Endometrium (tissue), 2 donors: ENCODE data around the gene HOXC11.

Experiments used
- FAIRE-seq: peaks from 2 replicates; lab custom pipeline; 2012; peaks lifted over from hg19 to GRCh38; lab: Jason Lieb, UNC
- donor health status: control.
- donor health status: control.

HOXC11 gene

DNA sequence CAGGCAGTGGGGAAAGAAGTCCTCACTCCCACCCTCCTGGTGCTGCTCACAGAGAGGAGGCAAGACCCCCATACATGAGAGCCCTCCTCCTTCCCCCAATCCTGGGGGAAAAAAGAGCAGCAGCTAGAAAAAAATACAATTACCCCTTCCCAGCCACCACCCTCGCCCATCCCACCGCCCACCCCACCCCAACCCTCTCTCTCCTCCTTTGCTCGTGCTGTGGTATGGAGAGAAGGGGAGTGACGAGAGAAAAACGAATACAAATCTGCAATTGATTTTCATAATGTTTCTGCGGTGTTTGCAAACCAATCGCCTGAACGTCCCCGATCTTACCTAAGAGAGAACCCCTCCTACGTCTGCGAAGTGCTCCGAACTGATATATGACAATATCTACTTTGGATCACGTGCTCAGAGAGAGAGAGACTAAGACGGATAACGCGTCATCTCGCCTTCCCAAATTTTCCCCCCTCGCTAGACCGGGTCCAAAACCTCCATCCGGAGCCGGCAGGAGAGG lies at the start of gene HOXC11:
TSS of gene HOXC11 (plus strand) at position 405 of the 514 bp plus-strand sequence. CDS start 116 bp downstream, outside the sequence.
- FAIRE-seq: no peak

DNA sequence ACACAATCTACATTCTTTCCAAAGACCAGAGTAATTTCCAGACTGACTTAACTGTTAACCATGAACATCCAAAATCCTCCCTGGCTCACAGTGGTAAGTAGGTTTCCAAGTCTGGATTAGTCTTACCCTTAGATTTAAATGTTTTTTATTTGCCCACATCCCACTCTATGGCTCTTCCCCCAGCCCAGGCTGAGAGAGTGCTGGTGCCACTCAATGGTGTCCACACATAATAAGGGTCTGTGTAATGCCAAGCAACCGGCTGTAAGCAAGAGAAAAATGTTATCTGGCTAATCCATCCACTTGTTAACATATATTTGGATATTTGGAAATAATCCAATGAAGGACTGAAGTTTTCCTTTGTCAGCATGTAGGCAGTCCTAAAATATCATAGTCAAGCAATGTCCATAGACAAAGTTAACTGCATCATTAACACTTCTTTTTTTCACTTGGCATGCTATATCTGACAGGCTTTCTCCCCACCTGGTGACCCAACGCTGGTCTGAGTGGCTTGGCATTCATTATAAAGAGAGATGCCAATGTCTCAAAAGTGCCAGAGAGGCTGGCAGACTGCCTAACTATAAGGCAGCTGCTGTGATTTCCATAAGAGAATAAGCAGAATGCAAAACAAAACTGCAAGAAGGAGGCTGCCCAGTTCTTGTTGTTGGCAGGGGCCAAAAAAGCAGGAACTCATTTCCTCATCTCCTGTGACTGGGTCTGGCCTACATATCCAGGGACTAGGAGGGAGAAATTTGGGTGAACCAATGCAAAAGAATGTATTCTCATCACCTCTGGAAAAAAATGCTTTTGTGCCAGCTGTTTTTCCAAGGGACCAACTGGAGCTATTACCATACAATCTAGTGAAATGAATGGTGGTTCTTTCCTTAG lies 48.2 kb upstream of the HOXC11 start:
- no peak for FAIRE-seq

DNA sequence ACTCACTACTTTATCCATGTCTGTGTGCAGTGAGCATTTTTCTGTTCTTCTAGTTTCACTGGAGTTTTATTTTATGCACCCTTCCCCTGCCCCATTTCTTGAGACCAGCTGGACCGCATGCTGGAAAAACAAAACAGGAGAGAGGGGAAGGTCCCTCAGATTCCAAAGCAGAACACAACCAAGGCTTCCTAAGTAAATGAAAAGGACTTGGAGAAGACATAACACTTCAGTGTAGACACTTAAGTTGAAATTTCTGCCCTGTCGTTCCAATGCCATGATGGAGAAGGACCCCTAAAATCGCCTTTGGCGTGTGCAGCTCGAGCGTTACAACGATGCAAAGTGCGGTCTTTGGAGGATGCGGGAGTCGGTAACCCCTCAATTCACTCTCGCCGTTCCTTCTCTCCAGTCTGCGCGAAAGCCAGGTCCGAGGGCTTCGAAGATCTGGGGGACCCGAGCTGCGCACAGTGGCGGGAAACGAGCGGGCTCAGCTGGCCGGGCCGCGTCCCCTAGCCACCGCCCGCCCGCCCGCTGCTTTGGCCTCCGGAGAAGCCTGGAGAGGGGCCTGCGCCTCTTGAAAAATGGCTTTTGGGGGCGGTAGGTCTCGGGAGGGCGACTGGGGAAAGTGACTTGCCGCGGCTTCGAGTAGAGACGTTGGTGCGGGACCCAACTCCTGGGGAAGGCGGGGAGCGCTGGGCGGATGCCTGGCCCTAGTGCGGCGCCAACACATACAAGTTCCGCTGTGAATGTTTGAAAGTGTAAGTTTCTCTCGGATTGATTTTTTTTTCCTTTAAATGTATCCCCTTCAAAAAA lies 45.5 kb upstream of the HOXC11 start:
- FAIRE-seq: no peak

DNA sequence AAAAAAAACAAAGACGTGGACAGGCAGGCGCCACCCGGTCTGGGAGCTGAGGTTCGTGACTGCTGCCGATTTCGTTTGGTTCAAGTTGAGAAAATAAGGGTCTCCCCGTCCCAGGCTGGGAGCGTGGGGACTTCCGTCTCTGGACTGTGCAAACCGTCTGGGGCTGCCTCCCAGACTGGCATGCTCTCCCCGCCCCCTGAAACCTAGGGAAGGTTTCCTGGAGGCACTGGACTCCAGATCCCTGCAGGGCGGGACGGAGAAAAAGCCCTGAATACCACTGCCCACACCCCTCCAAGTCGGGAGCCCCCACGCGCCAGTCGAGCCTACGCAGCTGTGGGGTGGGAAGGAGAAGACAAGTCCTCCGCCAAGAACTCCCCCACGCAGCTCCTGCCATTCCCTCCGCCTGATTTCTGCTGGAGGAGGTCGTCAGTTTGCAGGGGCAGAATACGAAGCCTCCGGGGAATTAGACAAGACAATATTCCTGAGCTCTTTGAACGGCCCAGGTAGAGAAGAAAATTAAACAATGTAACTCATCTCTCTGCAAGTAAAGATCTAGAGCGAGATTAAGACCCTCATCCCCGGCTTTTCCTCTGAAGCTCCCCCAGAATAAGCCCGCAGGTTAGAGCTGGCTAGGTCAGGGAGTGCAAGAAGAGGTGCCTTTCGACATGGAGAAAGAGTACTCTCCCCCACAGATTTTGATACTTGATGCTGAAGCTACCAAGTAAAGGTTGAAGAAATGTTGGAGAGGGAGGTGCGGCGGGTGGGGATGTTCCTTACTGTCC lies 44.7 kb upstream of the HOXC11 start:
- no peak for FAIRE-seq

GRCh38 chr12:53929527-53929926 lies 43.4 kb upstream of the HOXC11 start:
- no peak for FAIRE-seq

- no peak for FAIRE-seq
These were observed 42.2 kb upstream of the HOXC11 start for GRCh38 chr12:53930591-53931255.

DNA sequence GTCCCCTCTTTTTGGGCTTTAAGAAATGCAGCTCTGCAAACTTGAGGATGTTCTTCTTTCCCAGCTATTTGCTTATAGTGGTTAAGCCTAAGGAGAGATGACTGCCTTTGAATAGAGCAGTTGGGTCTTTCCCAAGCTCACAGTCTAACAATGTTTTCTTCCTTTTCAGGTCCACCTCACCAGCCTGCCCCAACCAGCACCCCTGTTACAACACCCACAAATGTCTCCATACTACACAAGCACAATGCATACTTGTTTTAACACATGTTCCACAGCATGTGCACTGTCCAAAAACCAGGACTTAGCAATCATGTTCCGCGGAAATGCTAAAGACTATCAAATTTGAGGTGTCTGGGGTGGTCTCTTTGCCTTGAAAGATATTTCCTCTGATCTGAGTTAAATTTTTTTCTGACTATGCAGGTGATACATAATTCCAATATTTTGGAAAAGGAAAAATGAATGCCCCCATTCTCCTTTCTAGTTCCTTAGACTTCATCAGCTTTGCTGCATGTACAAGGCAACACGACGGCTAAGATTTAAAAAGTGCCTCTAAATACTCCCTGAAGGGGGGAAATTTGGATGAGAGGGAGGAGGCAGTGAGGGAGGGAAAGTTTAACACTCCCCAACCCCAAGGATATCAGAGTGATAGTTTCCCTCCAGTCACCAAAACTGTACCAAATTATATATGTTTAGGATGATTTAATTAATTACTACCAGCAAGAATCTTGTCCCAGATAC lies 40.9 kb upstream of the HOXC11 start:
- FAIRE-seq: no peak

DNA sequence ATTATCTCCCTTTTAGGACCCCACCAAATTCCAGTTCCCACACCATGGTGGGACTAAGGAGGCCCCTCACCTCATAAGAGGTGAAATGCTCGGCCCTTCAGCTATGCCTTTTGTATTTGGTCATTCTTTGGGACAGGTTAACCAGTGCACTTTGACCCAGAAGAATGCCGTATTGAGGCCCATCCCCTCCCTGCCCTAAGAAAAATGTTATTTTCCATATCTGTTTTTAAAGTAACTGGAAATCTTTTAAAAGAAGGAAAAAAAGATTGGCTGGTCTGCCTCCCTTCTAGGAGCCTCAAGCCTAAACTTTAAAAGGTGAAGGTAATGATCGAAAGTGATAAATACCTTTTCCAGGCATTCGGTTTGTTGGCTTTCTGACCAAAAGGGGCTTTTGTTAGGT lies 40.0 kb upstream of the HOXC11 start:
- FAIRE-seq: no peak

- no peak for FAIRE-seq
These were observed 37.3 kb upstream of the HOXC11 start for GRCh38 chr12:53935383-53936341.

- FAIRE-seq: no peak
These were observed 35.8 kb upstream of the HOXC11 start for GRCh38 chr12:53937099-53937498.

- FAIRE-seq: no peak
These were observed 35.2 kb upstream of the HOXC11 start for GRCh38 chr12:53937596-53938325.

GRCh38 chr12:53938326-53939140 lies 34.4 kb upstream of the HOXC11 start, which contains the start of gene HOXC13:
Gene HOXC13, plus strand, starts transcription at chr12:53938831. Its CDS starts 76 bp downstream, at chr12:53938907.
- FAIRE-seq: no peak

DNA sequence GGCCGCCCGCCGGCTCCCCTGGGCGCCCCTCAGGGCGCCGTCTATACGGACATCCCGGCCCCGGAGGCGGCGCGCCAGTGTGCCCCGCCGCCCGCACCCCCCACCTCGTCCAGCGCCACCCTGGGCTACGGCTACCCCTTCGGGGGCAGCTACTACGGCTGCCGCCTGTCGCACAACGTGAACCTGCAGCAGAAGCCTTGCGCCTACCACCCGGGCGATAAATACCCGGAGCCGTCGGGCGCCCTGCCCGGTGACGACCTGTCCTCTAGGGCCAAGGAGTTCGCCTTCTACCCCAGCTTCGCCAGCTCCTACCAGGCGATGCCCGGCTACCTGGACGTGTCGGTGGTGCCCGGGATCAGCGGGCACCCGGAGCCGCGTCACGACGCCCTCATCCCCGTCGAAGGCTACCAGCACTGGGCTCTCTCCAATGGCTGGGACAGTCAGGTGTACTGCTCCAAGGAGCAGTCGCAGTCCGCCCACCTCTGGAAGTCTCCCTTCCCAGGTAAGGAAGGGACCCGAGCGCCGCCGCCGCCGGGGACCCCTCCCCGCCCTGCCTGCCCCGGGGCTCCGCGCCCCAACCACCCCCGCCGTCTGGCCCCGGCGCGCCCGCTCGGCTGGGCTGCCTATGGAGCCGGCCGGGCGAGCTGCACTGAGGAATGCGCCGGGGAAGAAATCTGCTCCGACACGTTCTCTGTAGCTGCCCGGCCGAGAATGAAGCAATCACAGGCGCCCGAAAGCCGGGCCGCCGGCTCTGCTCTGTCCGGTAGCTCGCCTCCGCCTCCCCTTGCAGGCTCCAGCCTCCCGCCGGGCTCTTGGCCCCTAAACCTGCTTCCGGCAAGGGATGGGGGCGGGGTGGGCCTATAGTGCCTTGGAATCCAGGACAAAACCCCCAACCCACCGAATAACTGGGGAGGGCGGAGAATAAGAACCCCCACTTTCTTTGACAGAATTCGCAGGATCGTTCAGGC lies 33.5 kb upstream of the HOXC11 start:
- FAIRE-seq: no peak

- no peak for FAIRE-seq
These were observed 32.4 kb upstream of the HOXC11 start for GRCh38 chr12:53940443-53941014.

GRCh38 chr12:53941187-53941586 lies 31.7 kb upstream of the HOXC11 start:
- FAIRE-seq: no peak

DNA sequence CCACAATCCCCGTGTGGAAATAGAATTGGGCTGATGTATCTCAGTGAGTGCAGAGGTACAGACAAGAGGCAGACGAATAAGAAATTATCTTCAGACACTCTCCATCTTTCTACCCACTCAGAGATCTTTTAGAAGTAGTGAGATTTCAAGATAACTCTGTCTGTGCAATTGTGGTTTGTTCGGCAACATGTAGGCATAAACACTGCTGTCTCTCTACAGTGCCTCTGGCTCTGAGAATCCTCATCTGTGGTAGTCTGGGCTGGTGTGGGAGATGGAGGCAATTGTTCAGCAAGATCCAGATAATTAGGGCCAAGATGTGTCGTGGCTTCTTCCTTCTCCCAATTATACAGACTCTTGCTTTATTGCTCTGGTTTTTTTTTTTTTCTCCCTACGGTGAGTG lies 31.2 kb upstream of the HOXC11 start:
- FAIRE-seq: no peak
